IPS-15b (cell line): ENCODE results near the gene ARAP2.

Experiments used
- H3K27me3 ChIP-seq: one replicate; pipeline ENCODE4 v1.6.1; 2013; ENCODE audit warnings: low read length; ENCODE audit not compliant: control insufficient read depth, insufficient read depth
- H3K36me3 ChIP-seq: one replicate; pipeline ENCODE4 v1.6.1; 2013; ENCODE audit warnings: low read length; ENCODE audit not compliant: control insufficient read depth, insufficient read depth
- H3K4me1 ChIP-seq: one replicate; pipeline ENCODE4 v1.6.1; 2013; ENCODE audit warnings: mild to moderate bottlenecking, low read length; ENCODE audit not compliant: control insufficient read depth, insufficient read depth
- H3K4me3 ChIP-seq: one replicate; pipeline ENCODE4 v1.5.1; 2013; ENCODE audit warnings: low read depth, low read length
- H3K9ac ChIP-seq: one replicate; pipeline ENCODE4 v1.6.1; 2013; ENCODE audit warnings: low read depth, mild to moderate bottlenecking, low read length
- H3K9me3 ChIP-seq: one replicate; pipeline ENCODE4 v1.6.1; 2013; ENCODE audit warnings: mild to moderate bottlenecking, low read length; ENCODE audit not compliant: control insufficient read depth, insufficient read depth

The ARAP2 gene

GRCh38 chr4:36164900-36165630 is 79.2 kb downstream of the ARAP2 start:
- Histone ChIP-seq H3K9me3 (no peaks in the 10 kb centered on the region), H3K27me3 (no peaks in the 10 kb centered on the region), H3K36me3 (no peaks in the 10 kb centered on the region), H3K4me3 (no peak overlapping the region), H3K9ac (no peak overlapping the region), H3K4me1 (no peaks in the 10 kb centered on the region)

GRCh38 chr4:36163198-36163597 is 81.1 kb downstream of the ARAP2 start:
- no peaks in the 10 kb centered on the region for H3K36me3 ChIP-seq
- H3K9ac ChIP-seq: no peak overlapping the region
- H3K4me1 ChIP-seq: no peaks in the 10 kb centered on the region
- H3K9me3 ChIP-seq: no peaks in the 10 kb centered on the region
- no peak overlapping the region for H3K4me3 ChIP-seq
- H3K27me3 ChIP-seq: no peaks in the 10 kb centered on the region

- no peaks in the 10 kb centered on the region for H3K36me3 ChIP-seq
- H3K27me3 ChIP-seq: no peaks in the 10 kb centered on the region
- H3K9me3 ChIP-seq: no peaks in the 10 kb centered on the region
- H3K9ac ChIP-seq: no peak overlapping the region
- H3K4me3 ChIP-seq: no peak overlapping the region
- no peaks in the 10 kb centered on the region for H3K4me1 ChIP-seq
Measured at GRCh38 chr4:36159208-36159607, 85.1 kb downstream of the ARAP2 start.

GRCh38 chr4:36152735-36153134 is 91.6 kb downstream of the ARAP2 start:
- no peaks in the 10 kb centered on the region for H3K36me3 ChIP-seq
- H3K27me3 ChIP-seq: no peaks in the 10 kb centered on the region
- no peak overlapping the region for H3K4me3 ChIP-seq
- no peaks in the 10 kb centered on the region for H3K9me3 ChIP-seq
- no peak overlapping the region for H3K9ac ChIP-seq
- no peaks in the 10 kb centered on the region for H3K4me1 ChIP-seq

- Histone ChIP-seq H3K36me3 (no peaks in the 10 kb centered on the region), H3K27me3 (no peaks in the 10 kb centered on the region), H3K4me3 (no peak overlapping the region), H3K9me3 (no peaks in the 10 kb centered on the region), H3K9ac (no peak overlapping the region), H3K4me1 (no peaks in the 10 kb centered on the region)
Measured at GRCh38 chr4:36142504-36142903, 101.8 kb downstream of the ARAP2 start.

GRCh38 chr4:36141186-36141585 is 103.1 kb downstream of the ARAP2 start:
- H3K36me3 ChIP-seq: no peaks in the 10 kb centered on the region
- H3K4me3 ChIP-seq: no peak overlapping the region

GRCh38 chr4:36140421-36140820 is 103.9 kb downstream of the ARAP2 start:
- H3K27me3 ChIP-seq: no peaks in the 10 kb centered on the region
- H3K36me3 ChIP-seq: no peaks in the 10 kb centered on the region
- no peak overlapping the region for H3K4me3 ChIP-seq
- H3K9ac ChIP-seq: no peak overlapping the region
- H3K9me3 ChIP-seq: no peaks in the 10 kb centered on the region
- no peaks in the 10 kb centered on the region for H3K4me1 ChIP-seq

More at GRCh38 chr4:36141186-36141585, 103.1 kb downstream of the ARAP2 start:
- no peaks in the 10 kb centered on the region for H3K27me3 ChIP-seq
- H3K9me3 ChIP-seq: no peaks in the 10 kb centered on the region
- H3K9ac ChIP-seq: no peak overlapping the region
- no peaks in the 10 kb centered on the region for H3K4me1 ChIP-seq

- H3K36me3 ChIP-seq: no peaks in the 10 kb centered on the region
- no peaks in the 10 kb centered on the region for H3K9me3 ChIP-seq
- H3K4me3 ChIP-seq: no peak overlapping the region
Measured at GRCh38 chr4:36138220-36138619, 106.1 kb downstream of the ARAP2 start.

GRCh38 chr4:36137336-36137735 is 107.0 kb downstream of the ARAP2 start:
- Histone ChIP-seq H3K9ac (no peak overlapping the region), H3K4me1 (no peaks in the 10 kb centered on the region), H3K9me3 (no peaks in the 10 kb centered on the region), H3K4me3 (no peak overlapping the region), H3K36me3 (no peaks in the 10 kb centered on the region), H3K27me3 (no peaks in the 10 kb centered on the region)

More at GRCh38 chr4:36138220-36138619, 106.1 kb downstream of the ARAP2 start:
- H3K4me1 ChIP-seq: no peaks in the 10 kb centered on the region
- no peaks in the 10 kb centered on the region for H3K27me3 ChIP-seq
- no peak overlapping the region for H3K9ac ChIP-seq

- H3K27me3 ChIP-seq: no peaks in the 10 kb centered on the region
- H3K36me3 ChIP-seq: no peaks in the 10 kb centered on the region
- H3K4me3 ChIP-seq: no peak overlapping the region
- H3K4me1 ChIP-seq: peaks cover 3% of the 10 kb centered on the region
- no peaks in the 10 kb centered on the region for H3K9me3 ChIP-seq
- H3K9ac ChIP-seq: no peak overlapping the region
Measured at GRCh38 chr4:36133658-36134057, 110.7 kb downstream of the ARAP2 start.

- peaks cover 3% of the 10 kb centered on the region for H3K4me1 ChIP-seq
Measured at GRCh38 chr4:36133086-36133485, 111.2 kb downstream of the ARAP2 start.

GRCh38 chr4:36130641-36131040 is 113.7 kb downstream of the ARAP2 start:
- Histone ChIP-seq H3K9me3 (no peaks in the 10 kb centered on the region), H3K4me3 (no peak overlapping the region), H3K9ac (no peak overlapping the region), H3K36me3 (no peaks in the 10 kb centered on the region), H3K27me3 (no peaks in the 10 kb centered on the region), H3K4me1 (peaks cover 3% of the 10 kb centered on the region)

More at GRCh38 chr4:36133086-36133485, 111.2 kb downstream of the ARAP2 start:
- Histone ChIP-seq H3K9ac (no peak overlapping the region), H3K27me3 (no peaks in the 10 kb centered on the region), H3K36me3 (no peaks in the 10 kb centered on the region), H3K9me3 (no peaks in the 10 kb centered on the region), H3K4me3 (no peak overlapping the region)
